Right atrium auricular region (tissue), 2 donors: ENCODE measurements around the gene UBA5. TPM values are rescaled to one million over a fixed set of nuclear protein-coding genes. Genes with fewer than 3 reads are reported as not detected.
"Not testable (repeated sequence)": the region's sequence is repeated elsewhere in the genome, so short reads cannot be mapped to it uniquely, and the experiment has no call there.

ENCODE experiments used
- DNase-seq: peaks from one replicate; pipeline ENCODE4 v3.0.0-alpha.2; 2019; ENCODE audit warnings: low spot score
- H3K27ac ChIP-seq, 2 donors: fragments of 200-600 bp; sonication (generic); 1 replicate in 1 of 2; 2 replicates in 1 of 2; pipeline ENCODE4 v1.5.1; 2016 to 2019
- H3K27me3 ChIP-seq, 2 donors: fragments of 200-600 bp; sonication (generic); one replicate each; pipeline versions ENCODE4 v1.5.1 to v1.6.0; 2017 to 2019
- H3K36me3 ChIP-seq: fragments of 200-600 bp; sonication (generic); one replicate; pipeline ENCODE4 v1.5.1; 2016
- H3K4me1 ChIP-seq, 2 donors: fragments of 200-600 bp; sonication (generic); one replicate each; pipeline versions ENCODE4 v1.5.1 to v1.6.0; 2017 to 2019
- H3K4me3 ChIP-seq, 2 donors: fragments of 200-600 bp; sonication (generic); 1 replicate in 1 of 2; 2 replicates in 1 of 2; pipeline ENCODE4 v1.5.1; 2017 to 2019; ENCODE audit warnings: mild to moderate bottlenecking in 1 of 2, moderate library complexity in 1 of 2
- H3K9me3 ChIP-seq, 2 donors: fragments of 200-600 bp; sonication (generic); one replicate each; pipeline ENCODE4 v1.5.1; 2019
- CTCF ChIP-seq, 2 donors: fragments of 200-600 bp; sonication (generic); IDR thresholded peaks; one replicate each; pipeline ENCODE4 v1.5.1; 2019; ENCODE audit warnings: antibody characterized with exemption in 2 of 2
- total RNA-seq, 2 donors: library from RNA; depleted of rRNA; stranded (reverse); fragments of >200 nt; gene quantifications; one replicate each; pipeline ENCODE4 v1.1.0, GENCODE V29; 2016

Gene UBA5
- total RNA-seq = 10 to 100 TPM; 23.3 to 27.1 TPM

DNA sequence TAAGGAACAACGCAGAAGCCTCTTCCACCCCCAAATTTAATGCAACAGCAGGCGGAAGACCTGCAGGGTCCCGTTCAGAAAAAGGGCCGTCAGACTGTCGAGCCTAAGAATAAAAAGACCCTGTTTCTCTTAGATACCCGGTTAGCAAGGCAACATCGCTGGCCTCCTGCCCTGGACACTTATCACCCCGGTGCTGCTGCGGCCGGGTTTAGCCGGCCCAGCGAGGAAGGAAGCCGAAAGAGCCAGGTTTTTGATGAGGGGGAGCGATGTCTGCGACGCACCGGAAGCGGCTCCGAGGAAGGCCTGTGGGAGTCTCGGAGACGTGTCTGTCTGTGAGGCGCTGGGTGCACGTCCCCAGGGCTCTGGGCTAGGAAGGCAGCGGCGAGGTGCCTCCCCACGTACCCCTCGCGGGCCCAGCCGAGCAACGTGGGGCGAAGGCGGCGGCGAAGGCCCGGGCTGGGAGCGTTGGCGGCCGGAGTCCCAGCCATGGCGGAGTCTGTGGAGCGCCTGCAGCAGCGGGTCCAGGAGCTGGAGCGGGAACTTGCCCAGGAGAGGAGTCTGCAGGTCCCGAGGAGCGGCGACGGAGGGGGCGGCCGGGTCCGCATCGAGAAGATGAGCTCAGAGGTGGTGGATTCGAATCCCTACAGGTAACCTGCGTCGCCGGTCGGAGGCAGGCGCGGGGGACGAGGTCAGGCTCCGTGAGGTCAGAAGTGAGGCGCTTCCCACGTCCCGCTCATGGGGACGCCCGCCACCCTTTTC lies at the start of gene UBA5:
Gene UBA5, plus strand, starts transcription at position 278 of the 759 bp plus-strand sequence. Its CDS starts 209 bp downstream, at position 487.
- peak; percentile 74 for DNase-seq
- peak within 1 kb of the TSS; percentile 94 to 95 for H3K4me3 ChIP-seq
- peak within 1 kb of the TSS; percentile 96 for H3K27ac ChIP-seq
- no peaks in the 10 kb centered on the region for H3K9me3 ChIP-seq
- no peaks in the 10 kb centered on the region for H3K27me3 ChIP-seq
- H3K36me3 ChIP-seq = no peaks in the 10 kb centered on the region
- no peak for TF ChIP-seq CTCF (IDR thresholded peaks at IDR 0.05)
- peaks cover 0 to 43% of the 10 kb centered on the region in 2 donors for H3K4me1 ChIP-seq

- not testable (repeated sequence) for H3K36me3 ChIP-seq, H3K4me1 ChIP-seq, H3K27ac ChIP-seq, H3K9me3 ChIP-seq, H3K27me3 ChIP-seq, H3K4me3 ChIP-seq, DNase-seq
These were observed 44.8 kb upstream of the UBA5 start for GRCh38 chr3:132615301-132615700.

GRCh38 chr3:132615881-132616280 lies 44.2 kb upstream of the UBA5 start:
- DNase-seq = no peak
- Histone ChIP-seq H3K27ac (no peak overlapping the region), H3K27me3 (no peaks in the 10 kb centered on the region), H3K4me1 (no peaks in the 10 kb centered on the region), H3K36me3 (peaks cover 6% of the 10 kb centered on the region), H3K4me3 (no peak overlapping the region), H3K9me3 (peaks cover 0 to 2% of the 10 kb centered on the region in 2 donors)
- TF ChIP-seq CTCF (IDR thresholded peaks at IDR 0.05) = no peak

DNA sequence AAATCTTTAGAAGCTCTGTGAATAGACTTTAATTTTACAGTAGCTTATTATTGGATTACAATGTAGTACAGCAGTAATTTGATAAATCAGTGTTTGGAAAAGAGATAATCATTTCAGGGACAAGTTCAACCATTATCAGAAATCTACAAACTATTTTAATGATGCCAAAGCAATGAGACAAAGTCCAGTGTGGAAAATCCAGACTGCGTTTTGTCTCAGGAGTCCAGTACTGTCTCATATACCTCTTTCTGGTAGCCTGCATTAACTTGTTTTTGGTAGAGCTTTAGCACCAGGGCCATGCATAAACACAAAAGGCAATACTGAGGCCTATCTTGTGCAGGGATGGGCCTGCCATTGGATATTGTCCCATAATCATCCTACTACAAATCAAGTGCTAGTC lies 43.3 kb upstream of the UBA5 start:
- H3K4me3 ChIP-seq = no peak overlapping the region
- H3K4me1 ChIP-seq = no peaks in the 10 kb centered on the region
- no peaks in the 10 kb centered on the region for H3K27me3 ChIP-seq
- no peak for TF ChIP-seq CTCF (IDR thresholded peaks at IDR 0.05)
- H3K27ac ChIP-seq = no peak overlapping the region
- DNase-seq = no peak
- H3K9me3 ChIP-seq = peaks cover 0 to 7% of the 10 kb centered on the region in 2 donors
- H3K36me3 ChIP-seq = peaks cover 6% of the 10 kb centered on the region

- H3K9me3 ChIP-seq = peaks cover 0 to 7% of the 10 kb centered on the region in 2 donors
- H3K36me3 ChIP-seq = peaks cover 22% of the 10 kb centered on the region
- no peaks in the 10 kb centered on the region for H3K4me1 ChIP-seq
- no peak for DNase-seq
- TF ChIP-seq CTCF (IDR thresholded peaks at IDR 0.05) = no peak
- H3K27me3 ChIP-seq = no peaks in the 10 kb centered on the region
- no peak overlapping the region for H3K27ac ChIP-seq
- H3K4me3 ChIP-seq = no peak overlapping the region
These were observed 38.0 kb upstream of the UBA5 start for GRCh38 chr3:132622148-132622547.

DNA sequence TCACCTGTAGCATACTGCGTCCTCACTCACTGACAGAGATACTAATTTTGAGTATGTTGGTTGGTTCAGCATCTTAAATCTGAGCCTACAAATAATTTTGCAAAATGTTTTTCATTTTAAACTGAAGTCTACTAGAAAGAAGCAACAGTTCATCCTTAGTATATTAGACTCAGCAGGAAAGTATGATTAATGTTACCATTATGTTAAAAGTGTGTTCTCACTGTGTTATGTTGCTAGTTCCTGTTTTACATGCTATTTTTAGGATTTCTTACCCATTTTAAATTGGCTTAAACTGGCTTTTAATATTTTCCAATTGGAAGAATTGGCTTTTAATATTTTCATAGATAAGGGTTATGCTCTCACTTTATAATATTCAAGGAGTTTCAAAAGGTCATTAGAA lies 37.4 kb upstream of the UBA5 start:
- peaks cover 28% of the 10 kb centered on the region for H3K36me3 ChIP-seq

More for the DNA sequence above, 37.4 kb upstream of the UBA5 start:
- H3K27me3 ChIP-seq = no peaks in the 10 kb centered on the region
- H3K4me1 ChIP-seq = no peaks in the 10 kb centered on the region
- H3K4me3 ChIP-seq = no peak overlapping the region
- TF ChIP-seq CTCF (IDR thresholded peaks at IDR 0.05) = no peak
- no peak for DNase-seq
- H3K9me3 ChIP-seq = peaks cover 0 to 7% of the 10 kb centered on the region in 2 donors
- no peak overlapping the region for H3K27ac ChIP-seq
